Heart left ventricle (tissue), 13 donors: ENCODE data around the gene CERS3.

Experiments used
- POLR2A ChIP-seq, 2 donors: fragments of 450-650 bp; IDR thresholded peaks; one replicate each; pipeline ENCODE4 v1.6.1; 2017; ENCODE audit warnings: antibody characterized with exemption in 2 of 2, mild to moderate bottlenecking in 2 of 2, moderate library complexity in 2 of 2
- TF ChIP-seq, protein P1 (sequence below), 12 donors: fragments of 200-600 bp; sonication (generic) in 4 of 12; IDR thresholded peaks; one replicate each; pipeline versions ENCODE4 v1.5.0 to v1.8.0; 2018 to 2022; ENCODE audit warnings: antibody characterized with exemption in 12 of 12, mild to moderate bottlenecking in 5 of 12
- donor health status: ischemic (EF 13 %, LVEDD 7.1; RV severe dilation, severe dysfunction).
- donor health status: DM: no; HTN: yes; CAD: no.
- donor health status: DM: no; HTN: no; CAD: no.
- donor health status: ischemic (EF 25% LVEDD 6.9; RV normal size, moderate dysfunction).
- donor health status: ischemic (EF 25% LVEDD 5.7; RV mildly dilated, moderate dysfunction).
- donor health status: ischemic (EF 35%, LVEDD 5.7; RV mildly dilated, moderate dysfunction).
- donor health status: nonischemic (EF 11% LVEDD 7.7; RV severe dilation, severe dysfunction).
- donor health status: DM: yes; HTN: yes; CAD: no.
- donor health status: PGD.
- donor health status: ischemic (EF 29% LVEDD 5.4; RV normal size, mild dysfunction).
- donor health status: nonischemic (EF 23%, LVEDD 6.1; RV moderate dilation, normal function).

DNA sequence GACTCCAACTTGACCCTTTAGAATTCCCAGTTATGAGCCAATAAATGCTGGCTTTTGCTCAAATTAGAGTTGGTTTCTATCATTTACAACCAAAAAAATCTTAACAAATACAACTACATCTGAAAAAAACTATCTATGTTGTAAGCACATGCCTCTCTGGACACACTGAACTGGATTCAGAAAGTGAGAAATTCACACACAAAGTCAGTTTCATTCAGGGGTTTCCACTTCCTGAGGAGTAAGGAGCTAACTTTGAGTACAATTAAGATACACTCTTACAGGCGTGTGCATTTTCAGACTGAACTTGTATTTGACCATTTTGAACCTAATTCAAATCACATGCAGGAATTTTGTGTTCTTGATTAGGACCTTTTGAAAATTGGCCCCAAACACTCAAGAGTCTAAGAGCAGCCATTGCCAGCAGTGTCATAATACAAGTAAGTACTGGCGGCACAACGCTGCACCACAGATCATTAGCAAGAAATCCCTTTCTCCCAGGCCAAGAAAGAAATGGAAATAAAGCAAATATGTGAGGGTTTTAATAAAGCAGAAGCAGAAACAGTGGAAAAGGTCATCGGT, 42.1 kb upstream of the CERS3 start:
- TF ChIP-seq, protein P1, sequence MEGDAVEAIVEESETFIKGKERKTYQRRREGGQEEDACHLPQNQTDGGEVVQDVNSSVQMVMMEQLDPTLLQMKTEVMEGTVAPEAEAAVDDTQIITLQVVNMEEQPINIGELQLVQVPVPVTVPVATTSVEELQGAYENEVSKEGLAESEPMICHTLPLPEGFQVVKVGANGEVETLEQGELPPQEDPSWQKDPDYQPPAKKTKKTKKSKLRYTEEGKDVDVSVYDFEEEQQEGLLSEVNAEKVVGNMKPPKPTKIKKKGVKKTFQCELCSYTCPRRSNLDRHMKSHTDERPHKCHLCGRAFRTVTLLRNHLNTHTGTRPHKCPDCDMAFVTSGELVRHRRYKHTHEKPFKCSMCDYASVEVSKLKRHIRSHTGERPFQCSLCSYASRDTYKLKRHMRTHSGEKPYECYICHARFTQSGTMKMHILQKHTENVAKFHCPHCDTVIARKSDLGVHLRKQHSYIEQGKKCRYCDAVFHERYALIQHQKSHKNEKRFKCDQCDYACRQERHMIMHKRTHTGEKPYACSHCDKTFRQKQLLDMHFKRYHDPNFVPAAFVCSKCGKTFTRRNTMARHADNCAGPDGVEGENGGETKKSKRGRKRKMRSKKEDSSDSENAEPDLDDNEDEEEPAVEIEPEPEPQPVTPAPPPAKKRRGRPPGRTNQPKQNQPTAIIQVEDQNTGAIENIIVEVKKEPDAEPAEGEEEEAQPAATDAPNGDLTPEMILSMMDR (IDR thresholded peaks at IDR 0.05): no peak
- no peak for TF ChIP-seq POLR2A (IDR thresholded peaks at IDR 0.05)
